Anterior cingulate cortex (tissue), 58 donors: Measurements from ENCODE around the gene HPS3.

Experiments used
- DNase-seq, 58 donors: peaks; one replicate each; lab custom pipeline; 2025; lab: John Stamatoyannopoulos, UW

The HPS3 gene

DNA sequence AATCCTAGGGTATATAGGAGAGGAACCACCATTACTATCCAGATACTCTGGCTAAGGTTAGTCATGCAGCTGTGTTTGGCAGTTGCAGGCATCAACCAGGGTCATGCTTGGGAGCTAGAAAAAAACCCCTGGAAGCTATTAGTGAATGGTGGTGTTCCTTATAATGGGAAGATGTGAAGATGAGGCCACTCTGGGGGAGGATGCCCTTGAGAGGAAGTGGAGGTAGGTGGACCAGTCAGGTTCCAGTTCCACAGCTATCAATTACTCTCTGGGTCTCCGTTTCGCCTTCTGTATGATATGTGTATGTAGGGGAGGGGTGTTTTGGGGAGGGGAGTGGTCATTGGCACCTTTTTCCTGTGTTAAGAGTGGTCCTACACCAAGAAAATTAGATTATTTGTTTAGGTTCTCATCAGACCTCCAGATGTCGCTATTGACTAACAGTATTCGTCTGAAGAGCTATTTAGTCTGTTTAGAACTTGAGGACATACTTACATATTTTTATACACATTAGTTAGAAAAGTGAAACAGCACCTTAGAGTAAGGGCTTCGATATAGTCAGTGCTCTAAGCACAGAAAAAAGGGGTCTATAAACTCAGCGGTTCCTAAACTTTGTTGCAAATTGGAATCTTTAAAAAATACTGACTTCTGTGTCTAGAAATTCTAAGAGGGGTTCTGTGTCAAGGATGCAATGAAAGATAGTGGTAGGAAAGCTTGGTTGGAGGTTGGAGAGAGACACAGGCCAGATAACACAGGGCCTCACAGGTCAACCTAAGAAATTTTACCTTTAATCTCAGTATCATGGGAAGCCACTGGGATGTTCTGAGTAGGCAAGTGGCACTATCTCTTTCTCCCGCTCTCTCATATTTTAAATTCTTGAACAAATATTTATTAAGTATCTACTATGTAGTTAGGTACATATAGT, 9.1 kb upstream of the HPS3 start:
- DNase-seq, result peak in 2 of 58 donors; percentile 26 to 28

DNA sequence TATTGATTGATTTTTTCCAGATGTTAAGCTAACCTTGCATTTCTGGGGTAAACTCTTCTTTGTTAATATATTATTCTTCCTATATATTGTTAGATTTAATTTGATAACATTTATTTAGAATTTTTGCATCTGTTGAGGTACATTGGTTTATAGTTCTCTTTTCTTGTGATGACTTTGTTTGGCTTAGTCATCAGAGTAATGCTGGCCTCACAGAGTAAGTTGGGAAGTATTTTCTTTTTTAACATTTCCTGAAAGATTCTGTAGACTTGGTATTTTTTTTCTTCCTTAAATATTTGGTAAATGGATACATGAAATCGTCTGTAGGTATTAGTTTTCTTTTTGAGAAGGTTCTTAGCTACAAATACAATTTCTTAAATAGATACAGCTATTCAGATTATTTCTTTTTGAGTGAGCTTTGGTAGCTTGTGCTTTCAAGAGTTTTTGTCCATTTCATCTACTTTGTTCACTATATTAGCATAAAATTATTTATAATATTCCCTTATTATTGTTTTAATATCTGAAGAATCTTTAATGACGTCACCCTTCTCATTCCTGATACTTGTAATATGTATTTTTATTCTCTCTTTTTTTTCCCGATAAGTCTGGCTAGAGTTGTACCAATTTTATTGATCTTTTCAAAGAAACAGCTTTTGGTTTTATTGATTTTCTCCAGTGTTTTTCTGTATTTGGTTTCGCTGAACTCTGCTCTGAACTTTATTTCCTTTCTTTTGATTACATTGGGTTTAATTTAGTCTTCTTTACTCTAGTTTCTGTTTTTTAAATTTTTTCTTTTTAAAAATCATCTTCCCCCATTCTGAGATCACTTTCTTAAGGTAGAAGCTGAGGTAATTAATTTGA, 6.5 kb upstream of the HPS3 start:
- no peak for DNase-seq

DNA sequence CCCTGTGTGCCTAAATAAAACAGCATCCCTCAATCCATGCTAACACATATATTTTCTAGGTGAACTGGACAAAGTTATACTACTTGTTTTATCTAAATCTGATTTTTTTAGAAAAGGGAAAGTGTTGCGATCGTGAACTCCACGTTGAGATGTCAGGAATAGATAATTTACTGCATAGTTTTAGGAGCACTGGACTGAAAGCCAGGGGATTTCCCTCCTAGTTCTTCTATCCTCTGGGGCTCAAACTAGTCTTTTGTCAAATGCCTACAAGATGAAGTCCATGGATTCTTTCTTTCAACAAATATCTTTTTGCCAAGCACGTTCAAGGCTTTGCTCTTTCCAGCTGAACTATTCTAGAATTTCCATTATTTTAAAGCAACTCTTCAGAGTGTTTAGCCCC, 617 bp upstream of the HPS3 start:
- peak in 1 of 58 donors; percentile 54 for DNase-seq

DNA sequence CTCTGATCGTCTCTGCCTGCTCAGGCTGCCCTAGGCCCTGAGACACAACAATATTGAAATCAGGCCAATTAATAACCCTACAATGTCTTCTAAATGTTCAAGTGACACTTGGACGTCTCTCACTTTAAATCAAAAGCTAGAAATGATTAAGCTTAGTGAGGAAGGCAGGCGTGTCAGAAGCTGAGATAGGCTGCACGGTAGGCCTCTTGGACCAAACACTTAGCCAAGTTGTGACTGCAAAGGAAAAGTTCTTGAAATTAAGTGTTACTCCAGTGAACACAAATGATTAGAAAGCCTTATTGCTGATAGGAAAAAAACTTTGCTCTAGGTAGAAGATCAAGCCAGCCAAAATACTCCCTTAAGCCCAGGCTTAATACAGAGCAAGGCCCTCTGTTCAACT, 2.2 kb downstream of the HPS3 start:
- DNase-seq, result no peak

DNA sequence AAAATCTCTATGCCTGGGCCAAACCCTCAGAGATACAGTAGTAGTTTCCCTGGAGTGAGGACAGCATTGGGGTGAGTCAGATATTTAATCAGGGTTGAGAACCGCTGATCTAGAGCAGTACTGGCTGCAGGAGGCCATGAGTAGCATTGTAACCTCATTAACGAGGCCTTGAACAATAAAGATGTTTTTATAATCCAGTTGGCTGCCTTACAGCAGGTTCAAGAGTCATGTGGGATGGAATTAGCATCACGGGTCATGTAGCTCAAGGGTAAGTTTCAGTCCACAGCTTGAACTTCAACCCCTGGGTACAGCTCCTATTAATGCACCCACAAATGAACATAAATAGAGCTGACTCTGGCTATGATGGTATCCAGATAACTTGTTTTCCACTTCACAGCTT, 5.1 kb downstream of the HPS3 start:
- DNase-seq, result no peak

DNA sequence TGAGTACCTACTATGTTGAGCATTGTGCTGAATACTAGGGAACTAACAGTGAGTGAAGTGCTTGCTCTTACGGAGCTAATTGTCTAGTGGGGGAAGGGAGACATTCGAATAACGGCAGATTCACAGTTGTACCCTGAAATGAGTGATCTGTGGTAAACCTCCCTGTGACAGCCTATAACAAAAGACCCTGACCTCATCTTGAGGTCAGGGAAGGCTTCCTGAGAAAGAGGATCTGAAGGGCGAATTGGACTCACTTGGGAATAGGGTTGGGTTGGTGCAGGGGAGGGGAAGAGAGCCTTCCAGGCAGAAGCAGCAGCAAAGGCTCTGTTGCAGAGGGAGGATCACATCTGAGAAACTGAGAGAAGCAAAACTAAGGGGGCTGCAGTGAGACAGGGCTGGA, 13.2 kb downstream of the HPS3 start:
- DNase-seq, result no peak

DNA sequence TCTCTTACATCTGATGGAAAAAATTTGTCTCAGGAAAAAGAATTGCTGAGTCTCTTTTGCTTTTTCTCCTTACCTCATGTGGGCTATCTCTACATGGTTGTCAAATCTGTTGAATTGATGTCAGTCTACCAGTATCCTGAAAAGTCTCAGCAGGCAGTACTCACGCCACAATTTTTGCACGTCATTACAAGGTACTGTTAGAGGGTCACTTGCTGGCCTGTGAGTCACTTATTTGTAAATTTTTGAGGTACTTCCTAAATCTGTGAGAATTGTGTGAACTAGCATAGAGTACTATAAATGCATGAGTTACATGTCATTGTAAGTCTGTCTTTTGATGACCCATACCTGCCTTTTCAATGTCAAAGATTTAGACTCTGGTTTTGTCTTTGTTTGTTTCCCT, 15.9 kb downstream of the HPS3 start:
- no peak for DNase-seq

DNA sequence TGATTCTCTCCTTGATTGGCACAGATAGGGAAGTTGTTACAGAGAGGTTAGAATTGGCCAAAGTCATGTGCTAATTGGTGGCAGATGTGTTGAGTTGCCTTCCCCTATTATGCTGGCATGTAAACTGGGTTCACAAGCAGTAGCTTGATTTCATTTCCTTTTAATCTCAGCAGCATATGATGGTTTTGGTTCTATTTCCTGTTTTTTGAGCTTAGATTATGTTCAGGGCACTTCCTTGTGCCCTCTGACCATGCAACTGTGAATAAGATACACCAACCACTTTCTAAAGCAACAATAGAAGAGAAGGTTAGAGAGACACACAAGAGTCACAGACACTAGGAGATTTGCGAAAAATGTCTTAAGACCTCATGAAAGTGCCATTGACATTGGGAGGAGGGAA, 16.5 kb downstream of the HPS3 start:
- DNase-seq, result peak in 1 of 58 donors; percentile 34

DNA sequence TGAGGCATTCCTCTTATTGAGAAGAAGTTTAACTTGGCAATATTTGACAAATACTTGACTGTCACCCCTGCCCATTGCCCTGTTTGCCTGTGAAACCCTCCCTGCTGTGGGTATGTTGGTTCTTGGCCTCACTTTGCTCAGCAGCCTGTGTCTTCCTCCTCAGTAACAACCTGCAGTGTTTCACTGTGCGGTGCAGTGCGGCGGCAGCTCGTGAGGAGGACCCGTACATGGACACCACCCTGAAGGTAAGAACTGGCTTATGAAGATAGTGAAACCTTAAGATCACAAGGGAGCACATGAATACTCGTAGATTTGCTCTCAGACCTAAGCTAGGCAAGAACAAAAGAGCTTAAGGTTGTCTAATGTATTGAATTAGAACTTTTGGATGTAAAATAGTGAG, 21.0 kb downstream of the HPS3 start:
- DNase-seq, result no peak

DNA sequence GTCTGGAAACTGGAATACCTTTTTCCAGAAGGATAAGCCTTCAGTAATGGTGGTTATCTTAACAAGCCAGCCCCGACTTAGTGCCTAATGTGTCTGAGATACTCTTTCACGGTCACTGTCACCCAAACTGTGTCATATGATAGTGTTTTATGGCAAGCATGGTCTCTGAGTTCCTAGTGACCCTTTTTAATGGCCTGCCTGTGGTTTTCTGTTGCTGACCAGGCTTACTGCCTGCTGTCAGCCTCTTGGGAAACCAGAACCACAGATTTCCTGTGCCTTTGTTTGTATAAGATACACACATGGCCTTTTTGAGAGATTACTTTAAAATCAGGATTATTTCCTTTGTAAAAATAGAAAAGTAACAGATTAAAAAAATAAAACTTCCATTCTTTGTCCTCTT, 22.4 kb downstream of the HPS3 start:
- DNase-seq, result no peak

DNA sequence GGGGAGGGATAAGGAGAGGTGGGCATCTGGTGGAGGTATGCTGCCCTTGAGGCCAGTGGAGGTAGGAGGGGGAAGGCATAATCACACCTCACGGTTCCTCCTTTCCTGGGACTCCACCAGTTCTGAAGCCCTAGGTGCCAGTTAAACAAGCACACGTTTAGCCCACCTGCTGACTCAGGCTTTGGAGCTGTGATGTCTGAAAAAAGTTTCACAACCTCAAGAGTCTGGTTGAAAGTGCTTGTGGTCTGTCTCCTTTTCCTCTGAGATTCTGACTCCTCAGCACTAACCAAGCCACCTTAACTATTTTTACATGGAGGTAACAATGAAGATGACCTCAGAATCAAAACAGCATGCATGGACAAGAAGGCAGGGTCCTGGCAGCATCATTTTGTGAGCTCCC, 23.0 kb downstream of the HPS3 start:
- DNase-seq, result no peak

DNA sequence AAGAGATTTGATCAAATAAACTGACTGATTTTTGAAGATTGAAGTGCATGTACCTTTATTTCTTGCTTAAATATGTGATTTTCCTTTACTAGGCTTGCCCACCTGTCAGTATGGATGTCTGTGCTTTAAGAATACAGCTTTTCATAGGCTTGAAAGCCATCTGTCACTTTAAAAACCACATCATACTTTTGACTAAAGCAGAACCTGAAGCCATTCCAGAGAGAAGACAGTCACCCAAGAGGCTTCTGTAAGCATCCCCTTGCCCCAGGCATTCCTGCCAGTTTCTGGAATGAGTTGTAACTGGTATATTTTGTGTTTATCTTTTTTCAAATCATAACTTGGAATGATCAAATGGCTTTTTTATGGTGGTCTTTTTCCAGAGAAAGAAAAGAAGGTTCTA, 24.0 kb downstream of the HPS3 start:
- no peak for DNase-seq

DNA sequence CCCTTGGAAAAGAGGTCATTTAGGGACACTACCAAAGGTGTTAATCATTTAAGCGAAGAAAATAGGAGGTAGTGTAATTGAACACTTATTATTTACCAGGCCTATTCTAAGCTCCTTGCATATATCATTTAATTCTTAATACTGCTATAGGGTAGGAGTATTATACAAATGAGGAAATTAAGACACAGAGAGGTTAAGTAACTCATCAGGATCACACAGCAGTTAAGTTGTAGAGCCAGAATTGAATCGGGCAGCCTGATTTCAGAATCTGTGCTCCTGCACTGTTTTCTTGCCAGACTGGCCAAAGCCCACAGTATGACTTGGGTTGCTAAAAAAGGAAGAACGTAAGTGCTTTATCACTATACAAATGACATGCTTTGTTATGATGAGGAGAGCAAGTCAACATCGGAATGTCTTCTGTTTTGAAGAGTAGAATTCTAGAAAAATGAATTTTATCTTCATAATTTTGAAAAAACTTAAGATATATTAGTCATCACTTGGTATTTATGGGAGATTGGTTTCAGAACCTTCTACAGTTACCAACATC, 31.4 kb downstream of the HPS3 start:
- no peak for DNase-seq

DNA sequence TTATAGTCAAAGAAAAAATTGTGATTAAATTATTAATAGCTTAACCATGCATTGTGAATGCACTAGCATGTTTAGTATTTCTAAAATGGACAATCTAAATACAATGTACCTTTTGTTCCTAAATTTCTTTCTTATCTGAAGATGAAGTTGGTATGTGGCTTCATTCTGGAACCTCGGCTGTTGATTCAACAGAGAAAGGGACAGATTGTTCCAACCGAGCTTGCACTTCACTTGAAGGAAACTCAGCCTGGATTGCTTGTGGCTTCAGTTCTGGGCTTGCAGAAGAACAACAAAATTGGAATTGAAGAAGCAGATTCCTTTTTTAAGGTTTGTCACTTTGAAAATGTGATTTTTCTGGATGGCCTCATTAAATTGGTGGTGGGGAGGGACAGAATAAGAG, 32.6 kb downstream of the HPS3 start:
- DNase-seq, result peak in 1 of 58 donors; percentile 10

DNA sequence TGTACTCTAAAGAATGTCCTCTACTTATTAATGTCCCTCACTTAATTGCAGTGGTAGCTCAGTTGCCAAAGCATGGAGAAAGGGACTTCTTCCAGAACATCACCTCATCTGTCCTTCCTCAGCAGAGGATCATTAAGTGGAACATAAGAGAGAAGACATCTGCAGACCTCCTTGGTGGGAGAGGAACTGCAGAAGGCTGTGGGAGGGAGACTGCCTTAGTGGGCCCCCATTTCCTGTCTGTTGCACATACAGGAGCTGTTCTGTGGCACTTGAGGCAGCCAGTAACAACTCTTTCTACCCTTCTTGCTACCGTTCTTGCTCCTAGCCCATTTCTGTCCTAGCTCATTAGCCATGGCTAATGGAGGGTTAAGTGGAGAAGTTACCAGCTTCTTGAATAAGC, 33.6 kb downstream of the HPS3 start:
- no peak for DNase-seq

DNA sequence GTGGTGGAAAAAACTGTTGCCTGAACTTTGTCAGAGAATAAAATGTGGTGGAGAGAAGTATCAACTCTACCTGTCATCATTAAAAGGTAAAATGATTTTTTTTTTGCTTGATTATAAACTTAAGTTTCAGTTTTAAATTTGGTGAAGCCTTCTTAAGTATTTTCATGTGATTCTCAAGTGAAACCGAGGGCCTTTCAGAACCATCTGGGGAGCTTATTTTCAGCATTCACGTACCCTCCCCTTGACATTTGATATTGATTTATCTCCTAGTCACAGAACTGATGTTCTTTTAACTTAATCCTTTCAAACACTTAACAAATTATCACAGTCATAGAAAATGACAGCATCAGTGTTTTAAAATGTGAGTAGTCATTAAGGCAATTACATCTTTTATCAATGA, 38.5 kb downstream of the HPS3 start:
- DNase-seq, result no peak

DNA sequence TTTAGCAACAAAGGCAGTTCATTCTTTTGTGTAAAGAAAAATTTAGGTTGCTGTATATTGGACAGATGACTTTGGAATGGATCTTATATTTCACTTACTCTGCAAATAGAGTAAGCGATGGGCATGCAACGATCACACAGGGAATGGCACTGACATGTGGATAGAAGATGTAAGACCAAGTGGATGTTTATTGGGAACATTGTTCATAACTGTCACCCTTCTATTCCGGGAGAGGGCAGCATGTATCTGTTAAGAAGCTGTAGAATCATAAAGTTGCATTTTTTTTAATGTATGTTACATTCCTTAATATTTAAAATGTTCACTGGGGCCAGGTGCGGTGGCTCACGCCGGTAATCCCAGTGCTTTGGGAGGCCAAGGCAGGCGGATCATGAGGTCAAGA, 41.2 kb downstream of the HPS3 start:
- no peak for DNase-seq

DNA sequence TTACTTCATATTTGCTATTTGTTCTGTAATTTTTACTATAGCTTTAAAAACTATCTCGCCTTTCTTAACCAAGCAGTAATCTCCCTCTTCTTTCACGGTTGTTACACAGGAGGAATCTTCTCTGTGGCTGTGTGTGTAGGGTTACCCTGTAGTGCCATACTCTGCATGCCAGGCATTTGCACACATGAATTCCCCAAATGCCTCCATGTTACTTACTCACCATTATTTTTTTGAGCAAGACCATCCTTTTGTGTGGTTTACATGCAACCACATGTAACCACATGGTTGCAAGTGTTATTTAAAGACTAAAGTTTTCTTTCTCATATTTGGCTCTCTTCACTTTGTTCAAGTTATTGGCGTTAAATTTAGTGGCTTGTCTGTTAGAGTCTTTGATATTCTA, 45.5 kb downstream of the HPS3 start:
- no peak for DNase-seq

DNA sequence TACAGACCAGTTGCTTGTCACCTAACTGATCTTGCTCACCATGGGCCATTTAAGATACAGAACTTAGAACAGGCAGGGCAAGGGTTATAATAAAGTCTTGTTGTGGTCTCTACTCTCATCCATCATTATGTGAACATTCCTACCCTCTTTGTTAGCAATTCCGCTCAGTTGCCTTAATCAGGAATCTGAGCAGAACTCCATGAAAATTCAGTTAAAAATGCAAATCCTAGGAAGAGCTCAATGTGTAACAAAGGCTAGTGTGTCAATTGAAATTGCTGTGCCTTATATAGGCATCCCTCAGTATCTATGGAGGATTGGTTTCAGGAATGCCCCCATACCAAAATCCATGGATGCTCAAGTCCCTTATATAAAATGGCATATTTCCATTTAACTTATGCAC, 47.7 kb downstream of the HPS3 start:
- no peak for DNase-seq

DNA sequence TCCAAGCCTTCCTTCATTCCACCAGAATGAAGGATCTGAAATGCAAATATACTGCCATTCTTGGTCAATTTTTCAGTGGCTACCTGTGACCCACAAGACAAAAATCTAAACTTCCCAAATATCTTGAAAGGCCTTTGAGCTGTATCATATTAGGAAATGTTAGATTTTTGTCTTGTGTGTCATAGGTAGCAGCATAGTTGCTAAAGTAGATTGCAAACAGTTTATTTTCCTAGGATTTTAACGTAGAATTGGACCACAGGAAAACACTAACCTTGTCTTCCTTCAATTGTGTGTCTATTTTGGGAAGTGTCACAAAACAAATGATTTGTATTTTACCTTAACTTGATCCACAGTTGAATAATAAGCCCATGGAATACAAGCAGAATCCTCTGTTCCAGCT, 49.8 kb downstream of the HPS3 start:
- DNase-seq, result no peak

DNA sequence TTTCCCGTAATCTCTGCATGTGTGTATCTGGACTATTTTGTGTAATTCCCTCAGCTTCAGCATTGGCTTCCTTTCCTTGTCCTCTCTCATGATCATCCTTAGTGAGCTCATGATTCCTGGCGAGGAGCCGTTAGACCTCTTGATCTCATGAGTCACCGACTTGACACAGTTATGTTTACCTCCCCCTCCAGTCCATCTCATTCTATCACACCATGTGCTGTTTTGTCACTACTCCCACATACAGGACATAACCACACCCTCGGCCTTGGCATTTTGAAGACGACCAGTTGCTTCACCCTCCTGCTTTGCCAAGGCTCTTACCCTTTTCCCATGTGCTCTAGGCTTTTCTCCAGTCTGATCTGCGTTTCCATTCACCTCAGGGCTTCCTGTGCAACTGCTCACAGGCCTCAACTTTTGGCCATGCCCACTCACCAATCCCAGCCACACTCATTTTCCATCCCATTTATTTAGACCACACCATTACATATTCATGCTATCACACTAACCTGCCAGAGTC, 50.7 kb downstream of the HPS3 start:
- DNase-seq, result peak in 2 of 58 donors; percentile 11 to 12
